HCT116 (cell line): ENCODE results near the gene HIPK3.

ENCODE experiments used
- CTCF ChIP-seq, 3 experiments: fragments of 200-600 bp in 1 of 3; sonication (generic) in 1 of 3; IDR thresholded peaks in 2 of 3; conservative IDR thresholded peaks in 1 of 3; 2 replicates each; pipeline ENCODE4 v1.5.1; 2012 to 2017; ENCODE audit warnings: low read depth in 2 of 3, low read length in 2 of 3, antibody characterized with exemption in 1 of 3, borderline replicate concordance in 1 of 3, control low read depth in 1 of 3, mild to moderate bottlenecking in 1 of 3, mixed read lengths in 1 of 3, mixed run types in 1 of 3, moderate library complexity in 1 of 3; ENCODE audit not compliant: insufficient read depth in 1 of 3
- RAD21 ChIP-seq: IDR thresholded peaks from 2 replicates; pipeline ENCODE4 v1.6.1; 2012; ENCODE audit warnings: low read depth, mild to moderate bottlenecking

- TF ChIP-seq CTCF (IDR thresholded peaks at IDR 0.05 in 2 of 3, conservative IDR thresholded peaks at IDR 0.05 in 1 of 3; ENCODE audit: borderline replicate concordance in 1 of 3, insufficient read depth in 1 of 3, low read depth in 2 of 3, low read length in 2 of 3) (no peak), RAD21 (no peak)
Observed at GRCh38 chr11:33256813-33257159, 395 bp upstream of the HIPK3 start.
